NCI-H748 treated with DMSO at 0.1 percent for 48 hours (cell line): ENCODE measurements around the gene SORCS2.
"Not testable (repeated sequence)": the region's sequence is repeated elsewhere in the genome, so short reads cannot be mapped to it uniquely, and the experiment has no call there.

ENCODE experiments used
- DNase-seq: peaks from one replicate; lab custom pipeline; 2025; lab: John Stamatoyannopoulos, UW

Gene SORCS2

GRCh38 chr4:7585768-7586167 lies 393.4 kb downstream of the SORCS2 start:
- DNase-seq, result no peak

DNA sequence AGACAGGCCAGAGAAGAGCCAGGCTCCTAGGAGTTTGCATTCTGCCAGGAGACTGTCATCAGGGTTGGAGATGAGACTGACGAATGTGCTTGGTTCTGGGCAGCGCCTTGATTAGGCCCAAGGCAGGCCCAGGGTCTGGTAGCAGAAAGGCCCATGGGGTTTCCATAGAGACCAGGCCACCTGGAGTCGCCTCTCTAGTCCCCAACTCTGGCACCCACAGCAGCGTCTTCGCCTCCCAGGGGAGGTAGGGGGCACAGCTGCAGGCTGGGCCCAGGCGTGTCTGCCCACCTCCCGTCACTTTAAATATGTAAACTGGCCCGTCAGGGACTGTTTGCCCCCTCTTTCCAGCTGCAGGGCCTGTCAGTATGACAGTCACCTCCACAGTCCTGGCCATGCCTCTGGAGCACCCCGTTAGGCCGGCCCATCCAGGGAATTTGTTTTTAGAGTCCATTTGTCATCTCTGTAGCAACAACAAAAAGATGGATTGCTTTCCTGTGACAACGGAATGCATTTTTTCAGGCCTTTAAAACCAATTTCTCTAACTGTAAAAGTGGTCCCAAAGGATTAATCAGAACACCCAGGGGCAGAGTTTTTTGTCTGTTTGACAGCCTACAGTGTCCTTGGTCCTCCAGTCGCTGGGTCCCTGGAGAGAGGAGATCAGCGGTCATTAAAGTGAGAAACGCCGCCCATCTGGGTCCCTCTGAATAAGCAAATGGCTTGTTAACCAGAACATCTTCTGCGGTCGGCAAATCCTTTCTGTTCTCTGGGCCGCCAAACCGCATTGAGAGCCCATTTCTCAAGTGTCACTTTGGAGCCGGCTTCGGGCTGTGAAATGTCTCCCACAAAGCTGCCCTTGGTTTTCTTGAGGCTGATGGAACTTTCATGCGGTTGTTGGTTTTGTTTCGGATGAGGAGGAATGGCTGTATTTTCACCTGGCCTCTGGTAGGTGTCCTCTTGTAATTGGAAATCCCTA lies 395.4 kb downstream of the SORCS2 start:
- DNase-seq, result no peak

- DNase-seq, result no peak
Observed at GRCh38 chr4:7590189-7590588, 397.9 kb downstream of the SORCS2 start.

- no peak for DNase-seq
Observed at GRCh38 chr4:7590899-7591298, 398.6 kb downstream of the SORCS2 start.

DNA sequence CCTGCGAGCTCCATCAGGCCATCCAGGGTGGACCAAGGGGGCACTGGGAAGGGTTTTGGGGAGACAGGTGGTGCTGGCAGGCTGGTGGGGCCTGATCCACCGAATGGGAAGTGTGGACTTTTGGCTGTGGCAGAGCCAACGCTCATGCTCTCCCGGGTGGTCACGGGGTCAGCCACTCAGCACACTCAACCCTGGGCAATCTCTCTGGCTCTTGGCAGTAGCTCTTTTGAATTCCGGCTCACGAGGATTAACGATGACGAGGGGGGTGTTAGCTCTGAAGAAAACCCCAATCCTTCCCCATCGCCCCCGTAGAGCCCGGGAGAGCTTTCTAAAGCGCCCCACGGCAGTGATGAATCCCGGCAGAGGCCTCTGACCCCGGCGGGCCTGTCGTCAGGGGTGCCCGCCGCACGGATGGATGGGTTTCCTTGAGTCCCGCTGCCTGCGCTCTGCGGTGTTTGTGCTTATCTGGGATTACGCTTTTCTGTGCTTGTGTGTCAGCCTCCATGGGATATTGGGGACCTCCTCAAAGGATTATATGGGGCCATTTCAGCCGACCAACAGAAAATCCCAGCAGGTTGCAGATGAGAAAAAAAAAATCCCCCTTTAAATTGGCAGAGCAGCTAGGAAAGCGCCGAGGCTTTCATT lies 399.2 kb downstream of the SORCS2 start:
- DNase-seq, result no peak

GRCh38 chr4:7593646-7594412 lies 401.5 kb downstream of the SORCS2 start:
- no peak for DNase-seq

- no peak for DNase-seq
Observed at GRCh38 chr4:7595934-7596461, 403.7 kb downstream of the SORCS2 start.

DNA sequence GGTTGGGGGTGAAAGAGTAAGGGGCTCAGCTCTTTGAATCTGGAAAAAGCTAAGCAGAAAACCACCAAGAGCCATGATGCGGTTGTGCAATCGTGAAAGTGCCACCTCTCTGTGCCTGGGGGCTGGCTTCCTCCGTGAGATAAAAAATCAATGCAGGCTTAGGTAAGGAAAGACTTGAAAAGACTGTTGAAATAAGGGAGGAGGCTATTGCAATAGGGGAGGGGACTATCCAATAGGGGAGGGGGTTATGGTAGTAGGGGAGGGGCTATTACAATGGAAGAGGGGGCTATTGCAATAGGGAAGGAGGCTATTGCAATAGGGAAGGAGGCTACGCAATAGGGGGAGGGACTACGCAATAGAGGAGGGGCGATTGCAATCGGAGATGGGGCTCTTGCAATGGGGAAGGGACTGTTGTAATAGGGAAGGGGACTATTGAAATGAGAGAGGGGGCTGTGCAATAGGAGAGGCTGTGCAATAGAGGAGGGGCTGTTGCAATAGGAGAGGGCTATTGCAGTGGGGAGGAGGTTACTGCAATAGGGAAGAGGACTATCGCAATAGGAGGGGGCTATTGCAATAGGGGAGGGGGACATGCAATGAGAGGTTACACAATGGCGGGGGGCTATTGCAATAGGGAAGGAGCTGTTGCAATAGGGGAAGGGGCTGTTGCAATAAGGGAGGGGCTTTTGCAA lies 404.7 kb downstream of the SORCS2 start:
- DNase-seq, result no peak

DNA sequence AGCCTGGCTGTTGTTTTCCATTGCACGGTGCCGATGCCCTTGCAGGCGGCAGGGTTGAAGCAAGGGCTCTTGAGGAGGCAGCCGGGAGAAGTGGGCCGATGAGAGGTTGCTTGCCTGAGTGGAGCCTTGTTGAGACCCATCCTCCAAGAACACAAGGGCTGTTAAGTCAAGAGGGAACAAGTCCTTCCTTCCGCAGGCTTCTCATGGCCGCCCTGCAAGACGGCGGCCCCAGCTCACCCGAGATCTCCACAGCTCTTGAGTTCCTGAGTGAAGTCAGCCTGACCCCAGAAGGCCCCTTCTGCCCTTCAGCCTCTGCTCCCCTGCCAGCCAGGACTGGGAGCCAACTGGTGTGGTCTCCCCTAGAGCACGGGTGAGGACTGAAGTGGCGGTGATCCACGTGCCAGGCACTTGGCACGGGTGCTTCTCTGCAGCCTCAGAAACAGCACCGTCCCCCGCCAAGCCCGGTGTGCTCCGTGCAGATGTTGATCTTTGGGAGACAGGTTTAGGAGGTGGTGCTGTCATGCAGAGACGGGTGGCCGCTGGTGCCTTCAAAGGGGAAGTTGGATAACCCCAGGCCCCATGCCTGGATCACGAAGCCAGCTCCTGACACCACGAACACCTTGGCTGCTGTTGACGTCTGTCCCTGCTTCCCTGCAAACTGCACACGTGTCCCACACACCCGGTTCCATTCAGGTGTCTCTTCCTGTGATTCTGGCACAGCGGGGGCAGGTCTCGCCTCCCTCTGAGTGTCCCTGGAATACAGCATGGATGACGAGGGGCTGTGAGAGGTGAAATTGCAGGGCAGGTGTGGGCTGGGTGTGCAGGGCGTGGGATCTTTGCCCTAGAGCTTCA lies 406.8 kb downstream of the SORCS2 start:
- no peak for DNase-seq

- no peak for DNase-seq
Observed at GRCh38 chr4:7600247-7600646, 407.9 kb downstream of the SORCS2 start.

- not testable (repeated sequence) for DNase-seq
Observed at GRCh38 chr4:7602166-7602565, 409.8 kb downstream of the SORCS2 start.

DNA sequence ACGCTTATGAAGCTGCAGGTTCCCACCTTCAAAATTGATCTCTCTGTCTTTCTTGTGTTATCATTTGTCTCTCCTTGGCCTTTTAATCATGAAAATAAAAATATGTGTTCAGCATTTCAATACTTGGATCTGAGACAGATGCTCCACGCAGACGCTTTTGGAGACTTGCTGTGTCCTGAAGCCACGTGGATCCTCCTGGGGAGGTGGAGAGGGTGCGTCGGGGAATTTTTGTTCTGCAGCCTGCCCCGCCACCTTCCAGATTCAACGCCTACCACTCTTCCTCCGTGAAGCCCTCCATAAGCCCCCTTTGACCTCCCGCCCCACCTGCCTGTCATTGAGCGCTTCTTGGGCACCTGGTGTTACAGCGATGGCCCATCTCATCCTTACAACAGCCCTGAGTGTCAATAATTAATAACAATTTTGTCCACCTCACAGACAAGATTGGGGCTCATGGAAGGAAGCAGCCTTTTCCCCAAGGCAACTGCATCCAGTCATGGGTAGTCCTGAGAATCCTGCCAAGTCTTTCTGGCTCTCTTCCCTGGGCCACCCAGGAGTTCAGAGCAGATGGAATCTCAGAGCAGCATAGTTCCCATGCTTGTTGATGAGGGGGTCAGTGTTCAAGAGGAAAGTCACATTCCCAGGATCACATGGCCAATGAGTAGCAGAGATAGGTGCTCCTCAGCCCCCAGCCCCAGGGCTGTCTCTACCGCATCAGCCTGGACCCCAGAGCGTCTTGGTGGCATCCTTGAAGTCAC lies 415.0 kb downstream of the SORCS2 start:
- no peak for DNase-seq

GRCh38 chr4:7608046-7608445 lies 415.7 kb downstream of the SORCS2 start:
- DNase-seq, result no peak

GRCh38 chr4:7609316-7609715 lies 417.0 kb downstream of the SORCS2 start:
- DNase-seq, result no peak

DNA sequence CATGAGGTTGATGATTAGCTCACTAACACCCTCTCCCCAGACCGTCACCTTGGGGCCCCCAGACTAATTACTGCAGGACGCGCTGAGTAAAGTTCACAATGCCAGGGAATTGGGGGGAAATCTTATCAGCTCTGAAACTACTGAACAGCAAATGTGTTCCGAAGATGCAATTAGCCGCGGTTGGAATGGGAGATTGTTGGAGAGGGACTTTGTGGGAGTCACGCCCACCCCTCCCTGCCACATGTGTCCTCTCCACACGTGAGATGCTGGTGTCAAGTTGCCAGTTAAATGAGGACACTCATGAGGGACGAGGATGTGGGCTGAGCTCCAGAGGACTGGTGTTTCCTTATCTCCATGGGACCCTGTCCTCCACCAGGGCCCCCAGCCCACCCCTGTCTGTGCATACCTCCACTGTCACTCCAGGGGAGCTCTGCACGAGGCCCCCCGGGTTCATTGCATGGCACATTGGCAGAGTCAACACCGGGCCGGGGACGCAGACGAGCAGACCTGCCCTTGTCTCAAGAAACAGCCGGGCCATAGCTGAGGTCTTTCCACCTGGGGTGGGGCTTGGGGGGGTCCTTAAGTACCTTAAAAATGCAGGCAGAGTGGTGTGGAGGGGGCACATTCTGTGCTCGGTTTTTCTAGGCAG lies 417.8 kb downstream of the SORCS2 start:
- DNase-seq, result no peak

DNA sequence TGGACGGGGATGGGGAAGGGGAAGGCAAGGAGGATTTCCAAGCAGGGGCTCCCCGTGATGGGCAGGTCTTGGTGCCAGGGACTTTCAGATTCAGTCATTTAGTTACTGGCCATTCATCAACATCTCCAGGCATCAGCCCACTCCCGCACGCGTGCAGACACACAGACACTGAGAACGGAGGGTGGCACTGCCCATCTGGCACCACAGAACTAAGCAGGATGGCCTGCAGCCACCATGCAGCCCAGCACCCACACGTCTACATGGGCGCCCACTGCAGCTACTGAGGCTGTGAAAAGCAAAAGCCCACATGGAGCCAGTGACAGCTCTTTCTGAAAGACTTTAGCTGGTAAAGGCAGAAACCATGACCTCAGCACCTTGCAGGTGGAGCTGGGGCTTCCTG lies 418.5 kb downstream of the SORCS2 start:
- DNase-seq, result no peak

DNA sequence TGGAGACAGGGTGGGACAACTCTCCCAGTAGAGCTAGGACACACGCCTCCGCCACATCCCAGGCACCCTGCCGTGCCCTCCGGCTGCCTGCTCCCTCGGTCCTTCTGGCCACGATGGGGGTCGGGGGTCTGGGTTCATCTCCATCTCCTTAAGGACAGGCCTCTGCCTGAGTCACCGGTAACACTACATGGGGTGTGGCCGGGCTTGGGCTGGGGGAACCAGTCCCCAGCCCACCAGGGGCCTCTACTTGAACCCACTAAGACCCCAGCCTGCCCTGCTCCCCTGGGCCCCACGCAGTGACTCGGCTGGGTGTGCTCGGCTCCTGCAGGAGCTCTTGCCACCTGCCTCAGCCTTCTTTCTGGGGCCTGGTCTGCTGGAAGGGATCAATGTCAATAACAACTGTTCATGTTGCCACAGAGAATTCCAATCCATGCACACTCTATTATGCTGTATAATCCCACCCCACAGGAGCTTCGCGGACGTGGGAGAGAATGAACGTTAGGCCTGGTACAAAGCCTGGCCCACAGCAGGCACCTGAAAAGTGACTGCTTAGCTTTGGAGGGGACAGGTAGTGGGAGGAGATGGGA lies 420.1 kb downstream of the SORCS2 start:
- no peak for DNase-seq

DNA sequence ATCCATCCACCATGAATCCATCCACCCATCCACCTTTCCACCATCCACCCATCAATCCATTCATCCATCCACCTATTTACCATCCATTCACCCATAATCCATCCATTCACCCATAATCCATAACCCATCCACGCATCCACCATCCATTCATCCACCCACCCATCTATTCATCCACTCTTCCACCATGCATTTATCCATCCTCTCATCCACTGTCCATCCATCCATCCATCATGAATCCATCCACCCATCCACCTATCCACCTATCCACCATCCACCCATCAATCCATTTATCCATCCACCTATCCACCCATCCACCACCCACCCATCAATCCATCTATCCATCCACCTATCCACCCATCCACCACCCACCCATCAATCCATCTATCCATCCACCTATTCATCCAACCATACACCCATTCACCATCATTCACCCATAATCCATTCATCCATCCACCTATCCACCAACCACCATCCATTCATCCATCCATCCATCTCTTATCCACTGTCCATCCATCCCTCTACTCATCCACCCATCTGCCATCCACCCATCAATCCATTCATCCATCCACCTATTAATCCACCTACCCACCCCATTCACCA lies 422.1 kb downstream of the SORCS2 start:
- no peak for DNase-seq

DNA sequence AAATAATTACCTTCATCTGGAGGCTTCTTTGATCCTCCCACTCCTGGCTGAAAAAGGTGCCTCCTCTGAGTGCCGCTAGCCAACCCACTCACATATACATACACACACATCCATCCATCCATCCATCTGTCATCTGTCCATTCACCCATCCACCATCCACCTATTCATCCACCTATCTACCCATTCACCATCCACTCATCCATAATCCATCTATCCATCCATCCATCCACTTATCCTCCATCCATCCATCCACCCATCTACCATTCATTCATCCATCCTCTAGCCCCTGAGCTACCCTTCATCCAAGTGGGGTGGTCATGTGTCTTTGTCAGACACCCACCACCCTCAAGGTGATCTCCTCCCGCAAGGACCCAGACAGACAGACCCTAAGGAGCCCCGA lies 423.9 kb downstream of the SORCS2 start:
- no peak for DNase-seq
